Measurements from ENCODE around the gene TRABD2B.

The TRABD2B gene

DNA sequence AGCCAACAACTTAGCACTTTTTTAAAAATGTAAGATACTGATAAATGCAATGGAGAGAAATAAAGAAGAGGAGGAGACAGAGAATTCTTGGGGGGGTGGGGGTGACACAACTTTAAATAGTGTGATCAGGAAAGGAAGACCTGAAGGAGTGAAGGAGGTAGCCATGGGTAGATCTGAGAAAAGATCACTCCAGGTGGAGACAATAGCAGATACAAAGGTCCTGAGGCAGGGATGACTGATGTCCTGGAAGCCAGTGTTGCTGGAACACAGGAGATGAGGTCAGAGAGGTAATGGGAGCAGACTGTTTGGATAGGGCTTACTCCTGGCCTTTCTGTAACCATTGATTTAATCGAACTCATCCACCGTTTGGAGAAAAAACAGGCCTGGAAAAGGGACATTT is 24.6 kb upstream of the TRABD2B start:
- TF ChIP-seq, protein P1, sequence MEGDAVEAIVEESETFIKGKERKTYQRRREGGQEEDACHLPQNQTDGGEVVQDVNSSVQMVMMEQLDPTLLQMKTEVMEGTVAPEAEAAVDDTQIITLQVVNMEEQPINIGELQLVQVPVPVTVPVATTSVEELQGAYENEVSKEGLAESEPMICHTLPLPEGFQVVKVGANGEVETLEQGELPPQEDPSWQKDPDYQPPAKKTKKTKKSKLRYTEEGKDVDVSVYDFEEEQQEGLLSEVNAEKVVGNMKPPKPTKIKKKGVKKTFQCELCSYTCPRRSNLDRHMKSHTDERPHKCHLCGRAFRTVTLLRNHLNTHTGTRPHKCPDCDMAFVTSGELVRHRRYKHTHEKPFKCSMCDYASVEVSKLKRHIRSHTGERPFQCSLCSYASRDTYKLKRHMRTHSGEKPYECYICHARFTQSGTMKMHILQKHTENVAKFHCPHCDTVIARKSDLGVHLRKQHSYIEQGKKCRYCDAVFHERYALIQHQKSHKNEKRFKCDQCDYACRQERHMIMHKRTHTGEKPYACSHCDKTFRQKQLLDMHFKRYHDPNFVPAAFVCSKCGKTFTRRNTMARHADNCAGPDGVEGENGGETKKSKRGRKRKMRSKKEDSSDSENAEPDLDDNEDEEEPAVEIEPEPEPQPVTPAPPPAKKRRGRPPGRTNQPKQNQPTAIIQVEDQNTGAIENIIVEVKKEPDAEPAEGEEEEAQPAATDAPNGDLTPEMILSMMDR (IDR thresholded peaks at IDR 0.05; ENCODE audit: extremely low read depth, missing control alignments), result no peak
- no peak for DNase-seq (ENCODE audit: low spot score)

DNA sequence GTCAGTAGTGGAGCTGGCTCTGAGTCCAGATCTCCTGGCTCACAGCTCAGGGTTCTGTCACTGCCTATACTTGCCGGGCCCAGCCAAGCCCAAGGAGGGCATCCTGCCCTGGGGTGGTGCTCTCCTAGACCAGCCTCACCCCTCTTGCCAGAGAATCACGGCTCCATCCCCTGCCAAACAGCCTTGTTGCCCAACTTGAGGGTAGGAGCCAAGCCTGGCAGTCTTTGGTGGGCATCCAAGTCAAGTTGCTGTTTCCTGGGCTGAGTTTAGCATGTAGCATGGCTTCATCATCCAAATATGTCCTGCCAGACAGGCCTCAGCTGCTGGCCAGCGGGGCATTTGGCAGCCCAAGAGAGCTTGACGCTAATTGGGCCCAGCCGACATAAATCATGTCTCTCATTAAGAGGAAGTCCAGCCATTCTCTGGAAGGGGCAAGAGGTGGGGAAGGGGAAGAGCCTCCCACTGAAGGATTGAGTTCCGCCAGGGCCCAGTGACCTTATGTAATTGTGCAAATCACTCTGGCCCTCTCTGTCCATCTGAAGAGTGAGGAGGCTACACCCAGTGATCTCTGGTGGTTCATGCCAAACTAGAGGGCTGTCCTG is 22.6 kb upstream of the TRABD2B start:
- no peak for DNase-seq (ENCODE audit: low spot score)
- TF ChIP-seq, protein P1 (IDR thresholded peaks at IDR 0.05; ENCODE audit: extremely low read depth, missing control alignments), result no peak

DNA sequence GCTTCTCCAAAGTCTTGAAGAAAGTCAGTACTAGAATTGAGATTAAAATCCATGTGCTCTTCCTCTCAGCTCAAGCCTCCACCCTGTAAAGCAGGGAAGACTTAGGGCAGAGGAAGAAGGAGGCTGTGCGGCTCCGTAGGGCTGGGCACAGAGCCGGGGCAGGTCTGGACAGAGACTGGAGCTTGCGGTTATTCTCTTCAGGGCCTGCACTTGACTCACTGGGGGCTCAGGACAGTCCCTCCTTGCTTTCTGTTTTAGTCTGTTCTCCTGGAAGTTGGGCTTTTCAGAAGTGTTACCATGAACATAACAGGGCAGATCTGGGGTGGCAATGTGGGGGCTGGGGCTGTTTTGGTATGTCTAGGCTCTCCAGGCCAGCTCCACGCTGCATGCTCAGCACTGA is 21.6 kb upstream of the TRABD2B start:
- DNase-seq (ENCODE audit: low spot score), result no peak
- TF ChIP-seq, protein P1 (IDR thresholded peaks at IDR 0.05; ENCODE audit: extremely low read depth, missing control alignments), result no peak

DNA sequence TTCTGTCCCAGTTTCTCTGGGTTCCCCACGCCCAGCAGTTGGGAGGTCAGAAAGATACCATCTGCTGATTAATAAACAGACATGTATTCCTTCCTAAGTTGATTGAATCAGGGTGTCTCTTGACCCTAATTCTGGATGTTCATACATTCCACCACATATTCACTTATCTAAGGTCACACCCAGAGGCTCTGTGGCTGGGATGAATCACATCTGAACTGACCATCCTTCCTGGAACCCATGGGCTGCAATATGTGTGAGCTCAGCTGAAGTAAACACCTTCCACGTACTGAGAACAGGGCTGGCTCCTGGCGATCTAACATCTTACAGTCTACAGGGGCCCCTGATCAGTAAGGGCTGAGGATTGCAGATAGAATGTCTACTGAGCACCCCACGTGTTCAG is 20.5 kb upstream of the TRABD2B start:
- no peak for DNase-seq (ENCODE audit: low spot score)
- TF ChIP-seq, protein P1 (IDR thresholded peaks at IDR 0.05; ENCODE audit: extremely low read depth, missing control alignments), result no peak

DNA sequence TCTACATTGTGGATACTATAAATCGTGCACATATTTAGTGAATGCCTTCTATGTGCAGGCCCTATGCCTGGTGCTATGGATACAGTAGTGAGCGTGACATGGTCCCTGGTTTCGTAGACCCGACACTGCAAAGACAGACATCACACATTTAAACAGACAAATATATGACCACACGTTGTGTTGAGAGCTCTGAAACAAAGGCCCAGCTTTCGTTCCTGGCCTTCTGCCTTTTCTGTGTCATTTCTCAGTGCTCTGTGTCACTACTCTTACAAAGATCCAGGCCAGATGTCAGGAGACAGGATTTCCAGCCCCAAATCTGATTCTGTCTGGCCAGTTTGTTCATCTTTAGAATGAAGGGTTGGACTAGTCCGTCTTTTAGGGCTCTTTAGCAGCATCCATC is 19.3 kb upstream of the TRABD2B start:
- TF ChIP-seq, protein P1 (IDR thresholded peaks at IDR 0.05; ENCODE audit: extremely low read depth, missing control alignments), result no peak

DNA sequence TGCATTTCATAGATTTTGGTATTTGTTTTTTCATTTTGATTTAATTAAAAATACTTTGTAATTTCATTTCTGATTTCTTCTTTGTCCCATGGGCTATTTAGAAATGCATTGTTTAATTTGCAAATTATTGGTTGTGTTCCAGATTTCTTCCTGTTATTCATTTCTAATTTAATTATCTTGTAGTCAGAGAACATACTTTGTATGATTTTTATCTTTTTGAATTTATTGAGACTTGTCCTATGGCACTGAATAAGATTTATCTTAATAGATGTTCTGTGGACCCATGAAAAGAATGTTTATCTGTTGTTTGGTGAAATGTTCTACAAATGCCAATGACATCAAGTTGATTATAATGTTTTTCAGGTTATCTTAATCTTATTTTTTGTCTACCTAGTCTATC is 16.1 kb upstream of the TRABD2B start:
- TF ChIP-seq, protein P1 (IDR thresholded peaks at IDR 0.05; ENCODE audit: extremely low read depth, missing control alignments), result no peak
- DNase-seq (ENCODE audit: low spot score), result no peak

More for the DNA sequence above, 19.3 kb upstream of the TRABD2B start:
- no peak for DNase-seq (ENCODE audit: low spot score)

DNA sequence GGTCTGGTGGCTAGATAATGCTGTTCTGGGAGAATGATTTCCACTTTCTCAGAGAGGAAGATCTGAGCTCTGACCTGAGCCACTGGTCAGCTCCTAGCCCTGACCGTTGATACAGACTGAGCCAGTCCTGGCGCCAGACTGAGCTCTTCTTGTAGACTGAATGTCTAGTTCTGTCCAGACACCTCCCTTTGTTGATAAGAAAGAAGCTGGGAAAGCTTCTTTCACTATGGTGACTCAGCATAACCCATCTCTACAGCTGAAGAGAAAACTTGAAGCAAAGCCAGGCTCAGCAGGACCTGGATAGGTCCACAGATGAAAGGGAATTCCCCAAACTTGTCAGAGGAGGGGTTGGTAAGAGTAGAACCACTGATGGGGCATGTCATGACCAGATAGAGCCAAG is 9.9 kb upstream of the TRABD2B start:
- no peak for DNase-seq (ENCODE audit: low spot score)
- TF ChIP-seq, protein P1 (IDR thresholded peaks at IDR 0.05; ENCODE audit: extremely low read depth, missing control alignments), result no peak

Measured in GM20000 (cell line).